ENCODE results near the gene CLCN3.
"Not testable (repeated sequence)": the region's sequence is repeated elsewhere in the genome, so short reads cannot be mapped to it uniquely, and the experiment has no call there.

CLCN3 gene

GRCh38 chr4:169668069-169668721, 47.8 kb downstream of the CLCN3 start:
- H3K4me3 ChIP-seq: no peak overlapping the region
- H3K27me3 ChIP-seq: no peaks in the 10 kb centered on the region
- peaks cover 0 to 11% (median 5%) of the 10 kb centered on the region in 4 donors for H3K4me1 ChIP-seq
- H3K9me3 ChIP-seq: no peaks in the 10 kb centered on the region
- no peaks in the 10 kb centered on the region for H3K36me3 ChIP-seq
- intact Hi-C loops (cut with DNase I; ENCODE audit: low total_unique reads): no loop called here
- TF ChIP-seq CTCF (IDR thresholded peaks at IDR 0.05): no peak
- H3K27ac ChIP-seq: no peak overlapping the region
- DNase-seq: no peak

GRCh38 chr4:169675825-169676224, 55.4 kb downstream of the CLCN3 start:
- no peaks in the 10 kb centered on the region for H3K27me3 ChIP-seq
- no peaks in the 10 kb centered on the region for H3K4me1 ChIP-seq
- H3K9me3 ChIP-seq: no peaks in the 10 kb centered on the region
- peaks cover 0 to 5% (median 0%) of the 10 kb centered on the region in 3 donors for H3K36me3 ChIP-seq
- intact Hi-C loops (cut with DNase I; ENCODE audit: low total_unique reads): no loop called here
- H3K27ac ChIP-seq: no peak overlapping the region
- no peak for TF ChIP-seq CTCF (IDR thresholded peaks at IDR 0.05)
- no peak overlapping the region for H3K4me3 ChIP-seq
- no peak for DNase-seq

- H3K9me3 ChIP-seq: no peaks in the 10 kb centered on the region
- H3K4me3 ChIP-seq: no peak overlapping the region
- H3K36me3 ChIP-seq: peaks cover 0 to 9% (median 0%) of the 10 kb centered on the region in 3 donors
- intact Hi-C loops (cut with DNase I; ENCODE audit: low total_unique reads): no loop called here
- no peak overlapping the region for H3K27ac ChIP-seq
- no peak for TF ChIP-seq CTCF (IDR thresholded peaks at IDR 0.05)
- no peaks in the 10 kb centered on the region for H3K4me1 ChIP-seq
- no peaks in the 10 kb centered on the region for H3K27me3 ChIP-seq
- no peak for DNase-seq
Observed at GRCh38 chr4:169677150-169677748, 56.9 kb downstream of the CLCN3 start.

- H3K27ac ChIP-seq; H3K36me3 ChIP-seq; intact Hi-C loops (cut with DNase I; ENCODE audit: low total_unique reads); H3K4me1 ChIP-seq; DNase-seq; H3K27me3 ChIP-seq; H3K9me3 ChIP-seq; H3K4me3 ChIP-seq: not testable (repeated sequence)
Observed at GRCh38 chr4:169678486-169678885, 58.1 kb downstream of the CLCN3 start.

- intact Hi-C loops (cut with DNase I; ENCODE audit: low total_unique reads); H3K9me3 ChIP-seq; DNase-seq; H3K27ac ChIP-seq; H3K4me3 ChIP-seq; H3K4me1 ChIP-seq; H3K27me3 ChIP-seq: not testable (repeated sequence)
- peaks cover 0 to 15% (median 14%) of the 10 kb centered on the region in 3 donors for H3K36me3 ChIP-seq
Observed at GRCh38 chr4:169678951-169679591, 58.7 kb downstream of the CLCN3 start.

- no peak for TF ChIP-seq CTCF (IDR thresholded peaks at IDR 0.05)
- DNase-seq: no peak
- Histone ChIP-seq H3K36me3 (peaks cover 0 to 16% (median 14%) of the 10 kb centered on the region in 3 donors), H3K4me1 (no peaks in the 10 kb centered on the region), H3K27me3 (no peaks in the 10 kb centered on the region), H3K9me3 (no peaks in the 10 kb centered on the region), H3K27ac (no peak overlapping the region), H3K4me3 (no peak overlapping the region)
- intact Hi-C loops (cut with DNase I; ENCODE audit: low total_unique reads): no loop called here
Observed at GRCh38 chr4:169682372-169683047, 62.1 kb downstream of the CLCN3 start.

Measured in tibial artery (tissue), 4 donors.